Measurements from ENCODE around the gene CD9. TPM values are rescaled to one million over a fixed set of nuclear protein-coding genes. Genes with fewer than 3 reads are reported as not detected.
A peak's percentile ranks its signal among the peaks of the same experiment; 100 is the strongest.

The CD9 gene
- polyA plus RNA-seq, 1 donor (not counting 4 experiments of a cell fraction or from before 2014, with no cell fraction given), result 1,084 TPM

- no peaks in the 10 kb centered on the region for H3K36me3 ChIP-seq (ENCODE audit: control insufficient read depth in 2 of 2, extremely low read depth in 1 of 2, insufficient read depth in 2 of 2, low read length in 2 of 2)
These were observed 6.1 kb upstream of the CD9 start for GRCh38 chr12:6193853-6194815.

GRCh38 chr12:6195665-6196535, 4.3 kb upstream of the CD9 start:
- TF ChIP-seq, protein P1, sequence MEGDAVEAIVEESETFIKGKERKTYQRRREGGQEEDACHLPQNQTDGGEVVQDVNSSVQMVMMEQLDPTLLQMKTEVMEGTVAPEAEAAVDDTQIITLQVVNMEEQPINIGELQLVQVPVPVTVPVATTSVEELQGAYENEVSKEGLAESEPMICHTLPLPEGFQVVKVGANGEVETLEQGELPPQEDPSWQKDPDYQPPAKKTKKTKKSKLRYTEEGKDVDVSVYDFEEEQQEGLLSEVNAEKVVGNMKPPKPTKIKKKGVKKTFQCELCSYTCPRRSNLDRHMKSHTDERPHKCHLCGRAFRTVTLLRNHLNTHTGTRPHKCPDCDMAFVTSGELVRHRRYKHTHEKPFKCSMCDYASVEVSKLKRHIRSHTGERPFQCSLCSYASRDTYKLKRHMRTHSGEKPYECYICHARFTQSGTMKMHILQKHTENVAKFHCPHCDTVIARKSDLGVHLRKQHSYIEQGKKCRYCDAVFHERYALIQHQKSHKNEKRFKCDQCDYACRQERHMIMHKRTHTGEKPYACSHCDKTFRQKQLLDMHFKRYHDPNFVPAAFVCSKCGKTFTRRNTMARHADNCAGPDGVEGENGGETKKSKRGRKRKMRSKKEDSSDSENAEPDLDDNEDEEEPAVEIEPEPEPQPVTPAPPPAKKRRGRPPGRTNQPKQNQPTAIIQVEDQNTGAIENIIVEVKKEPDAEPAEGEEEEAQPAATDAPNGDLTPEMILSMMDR (optimal IDR thresholded peaks at IDR 0.05 in 1 of 3, IDR thresholded peaks at IDR 0.05 in 1 of 3, conservative IDR thresholded peaks at IDR 0.05 in 1 of 3; ENCODE audit: extremely low read depth in 1 of 3, insufficient read depth in 2 of 3, low read length in 3 of 3), result peak; percentile 90 to 96 (median 95)
- TF ChIP-seq EZH2 (IDR thresholded peaks at IDR 0.05; ENCODE audit: low read length), result no peak
- dilution Hi-C loops (cut with MboI; ENCODE audit: extremely low pct_ligation_motif_present, low sequenced_read_pairs), result no loop called here
- Histone ChIP-seq H3K79me2 (ENCODE audit: control insufficient read depth, insufficient read depth, low read length) (peaks cover 7% of the 10 kb centered on the region), H2AFZ (ENCODE audit: control insufficient read depth, low read length) (no peak overlapping the region), H4K20me1 (ENCODE audit: control insufficient read depth, extremely low read depth, insufficient read depth, low read length) (no peaks in the 10 kb centered on the region), H3K9me3 (ENCODE audit: control insufficient read depth, low read depth, low read length) (no peaks in the 10 kb centered on the region), H3K9me1 (ENCODE audit: control insufficient read depth, extremely low read depth, insufficient read depth, low read length) (no peaks in the 10 kb centered on the region), H3K9ac (ENCODE audit: control insufficient read depth, extremely low read depth, insufficient read depth, low read length) (peak overlapping the region; percentile 53), H3K4me3 (ENCODE audit: control insufficient read depth in 2 of 3, extremely low read depth in 1 of 3, insufficient read depth in 2 of 3, low read depth in 1 of 3, low read length in 3 of 3) (no peak overlapping the region), H3K4me1 (ENCODE audit: control insufficient read depth, extremely low read depth, insufficient read depth, low read length) (peaks cover 20% of the 10 kb centered on the region), H3K4me2 (ENCODE audit: control insufficient read depth, extremely low read depth, insufficient read depth, low read depth, low read length) (peak overlapping the region; percentile 25), H3K27ac (ENCODE audit: control insufficient read depth, insufficient read depth, low read length) (peak overlapping the region; percentile 77), H3K36me3 (ENCODE audit: control insufficient read depth in 2 of 2, extremely low read depth in 1 of 2, insufficient read depth in 2 of 2, low read length in 2 of 2) (no peaks in the 10 kb centered on the region), H3K27me3 (ENCODE audit: control insufficient read depth, extremely low read depth, insufficient read depth, low read length) (no peaks in the 10 kb centered on the region)
- DNase-seq (ENCODE audit: low read depth, low spot score), result no peak
- peak; percentile 90 for FAIRE-seq

More at GRCh38 chr12:6193853-6194815, 6.1 kb upstream of the CD9 start:
- Histone ChIP-seq H4K20me1 (ENCODE audit: control insufficient read depth, extremely low read depth, insufficient read depth, low read length) (no peaks in the 10 kb centered on the region), H2AFZ (ENCODE audit: control insufficient read depth, low read length) (no peak overlapping the region), H3K4me3 (ENCODE audit: control insufficient read depth in 2 of 3, extremely low read depth in 1 of 3, insufficient read depth in 2 of 3, low read depth in 1 of 3, low read length in 3 of 3) (no peak overlapping the region), H3K9me3 (ENCODE audit: control insufficient read depth, low read depth, low read length) (no peaks in the 10 kb centered on the region), H3K27me3 (ENCODE audit: control insufficient read depth, extremely low read depth, insufficient read depth, low read length) (no peaks in the 10 kb centered on the region), H3K9ac (ENCODE audit: control insufficient read depth, extremely low read depth, insufficient read depth, low read length) (no peak overlapping the region), H3K79me2 (ENCODE audit: control insufficient read depth, insufficient read depth, low read length) (no peaks in the 10 kb centered on the region), H3K27ac (ENCODE audit: control insufficient read depth, insufficient read depth, low read length) (no peak overlapping the region), H3K4me1 (ENCODE audit: control insufficient read depth, extremely low read depth, insufficient read depth, low read length) (peaks cover 20% of the 10 kb centered on the region), H3K9me1 (ENCODE audit: control insufficient read depth, extremely low read depth, insufficient read depth, low read length) (no peaks in the 10 kb centered on the region), H3K4me2 (ENCODE audit: control insufficient read depth, extremely low read depth, insufficient read depth, low read depth, low read length) (no peak overlapping the region)
- TF ChIP-seq, protein P1 (optimal IDR thresholded peaks at IDR 0.05 in 1 of 3, IDR thresholded peaks at IDR 0.05 in 1 of 3, conservative IDR thresholded peaks at IDR 0.05 in 1 of 3; ENCODE audit: extremely low read depth in 1 of 3, insufficient read depth in 2 of 3, low read length in 3 of 3), result no peak
- no peak for TF ChIP-seq EZH2 (IDR thresholded peaks at IDR 0.05; ENCODE audit: low read length)
- DNase-seq (ENCODE audit: low read depth, low spot score) (no peak), FAIRE-seq (peak; percentile 80)
- dilution Hi-C loops (cut with MboI; ENCODE audit: extremely low pct_ligation_motif_present, low sequenced_read_pairs), result no loop called here
